Dedifferentiated amniotic fluid mesenchymal stem cell (primary cell): ENCODE measurements around the gene PDE3B.
"Not testable (repeated sequence)": the region's sequence is repeated elsewhere in the genome, so short reads cannot be mapped to it uniquely, and the experiment has no call there.

Experiments used
- DNase-seq: peaks from one replicate; pipeline ENCODE4 v3.0.0-alpha.2; 2016; ENCODE audit errors: extremely low spot score

Gene PDE3B

GRCh38 chr11:14809466-14809865 is 165.9 kb downstream of the PDE3B start:
- no peak for DNase-seq

DNA sequence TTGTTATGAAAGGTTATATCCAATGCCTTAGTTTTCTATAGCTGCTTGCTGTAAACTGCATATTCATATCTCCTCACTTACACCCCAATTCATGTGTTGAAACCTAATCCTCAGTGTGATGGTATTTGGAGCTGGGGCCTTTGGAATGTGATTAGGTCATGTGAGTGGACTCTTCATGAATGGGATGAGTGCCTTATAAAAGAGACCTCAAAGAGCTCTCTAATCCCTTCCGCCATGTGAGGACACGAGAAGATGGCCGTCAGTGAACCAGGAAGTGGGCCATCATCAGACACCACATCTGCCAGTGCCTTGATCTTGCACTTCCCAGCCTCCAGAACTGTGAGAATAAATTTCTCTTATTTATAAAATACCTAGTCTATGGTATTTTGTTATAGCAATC is 169.2 kb downstream of the PDE3B start:
- no peak for DNase-seq

GRCh38 chr11:14813516-14813915 is 169.9 kb downstream of the PDE3B start:
- DNase-seq: no peak

DNA sequence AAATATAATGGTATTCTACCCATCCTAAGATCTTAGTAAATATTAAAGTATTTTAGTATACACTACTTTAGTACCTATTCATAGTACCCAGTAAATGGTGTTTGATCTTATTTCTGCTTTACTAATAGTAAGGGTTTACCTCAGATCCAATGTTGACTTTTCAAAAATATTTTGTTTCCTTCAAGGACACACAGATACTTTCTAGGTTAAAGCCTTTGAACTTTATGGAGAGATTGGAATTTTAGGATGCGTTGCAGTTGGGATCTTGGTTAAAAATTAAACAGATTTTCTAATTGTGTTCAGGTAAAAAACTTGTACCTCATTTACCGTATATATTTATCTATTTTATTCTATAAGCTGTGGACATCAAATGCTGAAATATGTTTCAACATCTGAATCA is 175.2 kb downstream of the PDE3B start:
- DNase-seq: no peak

DNA sequence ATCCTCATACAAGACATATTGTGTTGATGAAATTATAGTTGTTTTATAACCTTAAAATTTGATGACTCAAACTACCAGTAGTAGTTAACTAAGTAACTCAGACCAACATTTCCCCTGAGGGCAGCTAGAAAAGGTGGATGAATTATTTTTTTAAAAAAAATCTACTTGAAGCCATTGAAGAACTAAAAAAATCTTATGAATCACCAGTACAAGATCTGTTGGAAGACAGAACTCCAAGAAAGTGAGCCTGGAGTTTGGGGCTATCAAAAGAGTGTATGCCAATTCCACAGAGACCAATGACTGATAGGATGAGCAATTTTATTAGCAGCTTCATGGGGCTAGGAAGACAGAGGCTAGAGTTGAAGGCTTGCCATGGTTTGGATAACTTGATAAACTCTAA is 176.0 kb downstream of the PDE3B start:
- no peak for DNase-seq

GRCh38 chr11:14821031-14821430 is 177.4 kb downstream of the PDE3B start:
- DNase-seq: no peak

DNA sequence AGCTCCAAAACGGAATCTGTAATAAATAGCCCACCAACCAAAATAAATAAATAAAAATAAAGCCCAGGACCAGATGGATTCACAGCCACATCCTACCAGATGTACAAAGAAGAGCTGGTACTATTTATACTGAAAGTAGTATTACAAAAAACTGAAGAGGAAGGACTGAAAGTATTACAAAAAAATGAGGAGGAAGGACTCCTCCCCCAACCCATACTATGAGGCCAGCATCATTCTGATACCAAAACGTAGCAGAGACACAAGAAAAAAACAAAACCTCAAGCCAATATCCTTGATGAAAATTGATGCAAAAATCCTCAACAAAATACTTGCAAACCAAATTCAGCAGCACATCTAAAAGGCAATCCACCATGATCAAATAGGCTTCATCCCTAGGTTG is 183.0 kb downstream of the PDE3B start:
- DNase-seq: no peak

DNA sequence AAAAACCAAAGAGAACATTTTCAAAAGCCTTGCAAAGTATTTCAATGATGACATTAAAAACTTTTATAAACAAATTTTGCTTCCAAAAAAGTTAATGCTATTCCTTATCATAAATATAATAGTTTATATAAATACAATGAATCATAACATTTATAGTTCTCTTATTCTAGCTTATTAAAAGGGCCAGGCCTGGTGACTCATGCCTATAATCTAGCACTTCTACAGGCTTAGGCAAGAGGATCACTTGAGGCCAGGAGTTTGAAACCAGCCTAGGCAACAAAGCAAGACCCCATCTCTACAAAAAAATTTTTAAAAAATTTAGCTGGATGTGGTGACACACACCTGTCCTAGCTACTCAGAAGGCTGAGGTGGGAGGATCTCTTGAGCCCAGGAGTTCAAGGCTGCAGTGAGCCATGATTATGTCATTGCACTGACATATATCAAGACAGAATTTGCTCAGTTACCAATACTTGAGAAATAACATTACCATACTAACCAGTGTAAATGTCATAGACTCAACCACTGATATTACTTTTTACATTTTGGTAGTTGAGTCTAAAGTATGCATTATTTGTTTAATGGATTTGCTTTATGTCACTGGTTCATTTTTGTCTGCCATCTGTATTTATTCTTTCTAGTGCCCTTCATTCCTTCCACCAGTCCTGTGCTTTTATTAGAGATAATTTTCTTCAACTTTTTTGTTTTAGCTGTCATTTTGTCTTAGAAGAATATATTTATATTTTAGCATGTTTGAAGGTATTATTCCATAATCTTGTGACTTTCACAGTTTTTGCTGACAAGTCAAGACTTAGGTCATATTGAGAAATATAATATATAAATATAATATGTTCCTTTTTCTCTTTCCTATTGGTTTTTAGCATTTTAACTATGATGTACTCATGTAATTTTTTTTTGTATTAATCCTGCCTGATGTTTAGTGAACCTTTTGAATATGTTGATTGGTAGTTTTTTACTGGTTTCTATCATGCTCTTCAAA is 192.2 kb downstream of the PDE3B start:
- no peak for DNase-seq

- no peak for DNase-seq
These were observed 198.4 kb downstream of the PDE3B start for GRCh38 chr11:14842002-14842401.

DNA sequence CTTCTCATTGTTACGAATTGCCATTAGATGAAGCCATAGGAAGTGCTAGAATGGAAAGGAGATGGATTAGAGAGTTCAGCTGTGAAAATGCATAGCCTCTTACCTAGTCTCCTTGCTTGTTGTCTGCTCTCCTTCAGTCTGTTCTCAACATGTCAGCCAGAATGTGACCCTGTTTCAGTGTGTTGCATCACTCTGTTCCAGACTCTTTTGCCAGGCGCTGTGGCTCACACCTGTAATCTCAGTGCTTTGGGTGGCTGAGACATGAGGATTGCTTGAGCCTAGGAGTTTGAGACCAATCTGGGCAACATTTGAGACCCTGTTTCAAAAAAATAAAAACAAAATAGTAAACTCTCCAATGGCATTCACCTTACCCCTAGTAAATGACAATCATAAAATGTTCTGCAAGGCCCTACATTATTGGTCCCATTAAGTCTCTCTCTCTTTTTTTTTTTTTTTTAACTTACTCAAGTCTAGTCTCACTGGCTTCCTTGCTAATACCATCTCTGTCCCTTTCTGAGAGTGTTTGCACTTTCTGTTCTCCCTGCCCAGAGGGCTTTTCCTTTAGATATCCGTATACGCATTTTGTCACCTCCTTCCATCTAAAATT is 209.1 kb downstream of the PDE3B start:
- DNase-seq: no peak

DNA sequence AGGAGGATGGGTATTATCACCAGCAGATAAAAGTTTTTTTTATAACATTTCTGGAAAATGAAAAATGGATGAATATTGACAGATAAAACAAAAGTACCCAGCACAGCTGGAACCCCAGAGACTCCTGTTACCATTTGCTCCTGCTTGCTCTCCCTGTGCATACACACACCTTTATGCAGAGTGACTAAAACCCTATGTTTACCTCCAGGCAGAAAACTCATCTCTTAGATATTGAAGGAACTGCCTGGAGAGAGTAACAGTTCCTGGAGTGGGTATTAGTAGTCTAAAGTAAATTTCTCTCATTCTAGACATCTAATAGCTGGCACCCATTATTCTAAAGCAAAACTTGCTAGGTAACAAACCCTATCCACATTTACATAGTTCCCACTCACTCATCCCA is 210.5 kb downstream of the PDE3B start:
- DNase-seq: no peak

GRCh38 chr11:14855890-14856289 is 212.3 kb downstream of the PDE3B start:
- no peak for DNase-seq

- DNase-seq: no peak
These were observed 214.0 kb downstream of the PDE3B start for GRCh38 chr11:14857621-14858020.

DNA sequence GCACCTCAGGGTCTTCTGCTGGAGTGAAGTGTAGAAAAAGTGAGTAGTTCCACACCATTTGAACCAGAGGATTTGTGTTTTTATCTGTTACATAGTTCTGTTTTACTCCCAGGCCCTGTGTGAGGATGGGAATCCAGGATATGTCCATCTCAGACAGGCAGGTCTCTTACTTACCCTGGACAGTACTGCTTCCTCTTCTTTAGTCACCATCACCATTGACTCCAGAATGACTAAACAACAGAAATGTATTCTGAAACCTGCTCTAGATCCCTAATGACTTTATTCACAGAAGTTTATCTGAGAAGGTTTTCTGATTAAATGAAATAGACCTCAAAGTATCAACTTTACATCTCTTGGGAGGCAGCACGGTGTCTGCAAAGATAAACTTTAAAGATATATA is 214.8 kb downstream of the PDE3B start:
- DNase-seq: no peak

DNA sequence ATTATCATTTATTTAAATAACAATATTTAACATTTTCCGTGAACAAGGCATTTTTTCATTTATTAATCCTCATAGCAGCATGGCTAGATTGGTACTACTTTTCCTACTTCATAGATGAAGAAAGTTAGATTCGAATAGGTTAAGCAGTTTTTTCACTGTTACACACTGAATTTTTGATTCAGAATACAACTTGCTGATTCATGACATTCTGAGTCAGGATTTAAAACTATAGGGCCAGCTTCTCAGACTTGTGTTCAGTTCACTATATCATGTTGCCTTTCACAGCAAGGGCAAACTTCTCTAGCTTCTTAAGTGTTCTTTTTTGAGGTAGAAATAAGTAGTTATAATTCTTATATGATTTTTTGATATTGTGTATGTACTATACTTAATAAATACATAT is 216.9 kb downstream of the PDE3B start:
- no peak for DNase-seq

- DNase-seq: no peak
These were observed 218.1 kb downstream of the PDE3B start for GRCh38 chr11:14861680-14862079.

DNA sequence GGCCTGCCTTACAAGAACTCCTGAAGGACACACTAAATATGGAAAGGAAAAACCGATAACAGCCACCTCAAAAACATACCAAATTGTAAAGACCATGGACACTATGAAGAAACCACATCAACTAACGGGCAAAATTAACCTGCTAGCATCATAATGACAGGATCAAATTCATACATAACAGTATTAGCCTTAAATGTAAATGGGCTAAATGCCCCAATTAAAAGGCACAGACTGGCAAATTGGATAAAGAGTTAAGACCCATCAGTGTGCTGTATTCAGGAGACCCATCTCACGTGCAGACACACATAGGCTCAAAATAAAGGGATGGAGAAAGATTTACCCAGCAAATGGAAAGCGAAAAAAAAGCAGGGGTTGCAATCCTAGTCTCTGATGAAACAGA is 220.2 kb downstream of the PDE3B start:
- not testable (repeated sequence) for DNase-seq

- peak; percentile 39 for DNase-seq
These were observed 228.4 kb downstream of the PDE3B start for GRCh38 chr11:14872032-14872431.

DNA sequence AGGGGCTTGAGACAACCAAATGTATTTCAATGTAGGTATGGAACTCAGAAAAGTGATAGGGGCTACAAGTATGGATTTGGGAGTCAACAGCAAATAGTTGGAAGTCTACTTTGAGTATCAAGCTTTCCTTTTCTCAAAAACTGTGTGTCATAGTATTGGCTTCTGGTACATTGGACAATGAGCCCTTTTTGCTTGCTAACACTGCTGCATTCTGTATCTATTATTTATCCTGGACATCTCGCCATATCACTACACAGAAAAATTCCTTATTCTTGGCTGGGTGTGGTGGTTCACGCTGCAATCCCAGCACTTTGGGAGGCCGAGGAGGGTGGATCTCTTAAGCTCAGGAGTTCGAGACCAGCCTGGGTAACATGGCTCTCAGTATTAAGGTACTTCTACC is 230.0 kb downstream of the PDE3B start:
- DNase-seq: no peak

GRCh38 chr11:14875163-14875562 is 231.6 kb downstream of the PDE3B start:
- no peak for DNase-seq

DNA sequence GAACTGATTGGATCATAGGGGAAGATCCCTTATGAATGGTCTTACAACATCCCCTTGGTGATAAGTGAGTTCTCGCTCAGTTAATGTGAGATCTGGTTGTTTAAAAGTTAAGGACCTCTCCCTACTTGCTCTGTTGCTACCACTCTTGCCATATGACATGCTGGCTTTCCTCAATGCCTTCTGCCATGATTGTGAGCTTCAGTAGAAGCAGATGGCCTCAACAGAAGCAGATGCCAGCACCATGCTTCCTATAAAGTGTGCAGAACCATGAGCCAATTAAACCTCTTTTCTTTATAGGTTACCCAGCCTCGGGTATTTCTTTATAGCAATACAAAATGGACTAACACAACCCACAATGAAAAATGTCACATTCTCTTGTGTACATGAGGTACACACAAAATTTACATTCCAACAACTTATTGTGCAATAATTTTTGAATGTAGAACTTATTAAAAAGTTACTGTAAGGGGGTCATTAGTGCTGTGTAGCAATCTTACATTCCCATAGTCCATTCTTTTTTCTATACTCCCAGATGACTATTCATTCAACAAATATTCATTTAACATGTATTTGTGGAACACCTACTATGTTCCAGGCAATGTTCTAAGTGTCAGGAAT is 238.1 kb downstream of the PDE3B start:
- no peak for DNase-seq

DNA sequence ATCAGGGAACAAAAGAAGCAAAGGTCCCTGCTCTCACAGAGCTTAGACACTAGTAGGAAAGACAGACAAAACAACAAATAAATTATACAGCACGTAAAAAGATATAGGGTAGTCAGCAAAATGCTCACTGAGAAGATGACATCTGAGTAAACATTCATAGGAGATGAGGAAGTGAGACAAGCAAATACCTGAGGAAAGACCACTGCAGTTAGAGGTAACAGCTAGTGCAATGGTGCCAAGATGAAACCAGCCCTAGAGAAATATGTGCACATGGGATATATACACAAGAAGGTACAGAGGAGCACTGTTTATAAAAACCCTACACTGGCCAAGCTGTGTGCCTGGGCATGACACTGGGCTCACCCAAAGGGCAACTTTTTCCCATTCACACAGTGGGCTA is 238.6 kb downstream of the PDE3B start:
- DNase-seq: no peak

- not testable (repeated sequence) for DNase-seq
These were observed 240.1 kb downstream of the PDE3B start for GRCh38 chr11:14883683-14884082.
